ENCODE results near the gene HBS1L.

DNA sequence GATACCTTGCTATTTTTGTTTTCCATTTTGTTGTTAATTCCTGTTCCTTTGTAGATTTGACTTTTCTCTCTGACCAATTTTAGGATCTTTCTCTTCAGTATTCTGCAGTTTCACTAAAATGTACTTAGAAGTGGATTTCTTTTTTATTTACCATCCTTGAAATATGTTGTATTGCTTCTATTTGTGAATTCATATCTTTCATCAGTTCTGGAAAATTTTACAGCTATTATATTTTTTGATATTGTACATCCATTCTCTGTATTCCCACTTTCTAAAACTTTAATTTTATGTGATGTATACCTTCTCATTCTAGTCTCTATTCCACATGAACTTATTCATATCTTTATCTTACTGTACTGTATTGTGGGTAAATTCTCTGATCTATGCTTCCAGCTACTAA lies 95.0 kb downstream of the HBS1L start:
- TF ChIP-seq, protein P1, sequence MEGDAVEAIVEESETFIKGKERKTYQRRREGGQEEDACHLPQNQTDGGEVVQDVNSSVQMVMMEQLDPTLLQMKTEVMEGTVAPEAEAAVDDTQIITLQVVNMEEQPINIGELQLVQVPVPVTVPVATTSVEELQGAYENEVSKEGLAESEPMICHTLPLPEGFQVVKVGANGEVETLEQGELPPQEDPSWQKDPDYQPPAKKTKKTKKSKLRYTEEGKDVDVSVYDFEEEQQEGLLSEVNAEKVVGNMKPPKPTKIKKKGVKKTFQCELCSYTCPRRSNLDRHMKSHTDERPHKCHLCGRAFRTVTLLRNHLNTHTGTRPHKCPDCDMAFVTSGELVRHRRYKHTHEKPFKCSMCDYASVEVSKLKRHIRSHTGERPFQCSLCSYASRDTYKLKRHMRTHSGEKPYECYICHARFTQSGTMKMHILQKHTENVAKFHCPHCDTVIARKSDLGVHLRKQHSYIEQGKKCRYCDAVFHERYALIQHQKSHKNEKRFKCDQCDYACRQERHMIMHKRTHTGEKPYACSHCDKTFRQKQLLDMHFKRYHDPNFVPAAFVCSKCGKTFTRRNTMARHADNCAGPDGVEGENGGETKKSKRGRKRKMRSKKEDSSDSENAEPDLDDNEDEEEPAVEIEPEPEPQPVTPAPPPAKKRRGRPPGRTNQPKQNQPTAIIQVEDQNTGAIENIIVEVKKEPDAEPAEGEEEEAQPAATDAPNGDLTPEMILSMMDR (IDR thresholded peaks at IDR 0.05; ENCODE audit: insufficient read depth, low read length) = no peak
- TF ChIP-seq POLR2AphosphoS5 (IDR thresholded peaks at IDR 0.05; ENCODE audit: low read depth) = no peak
- TF ChIP-seq, protein P2, sequence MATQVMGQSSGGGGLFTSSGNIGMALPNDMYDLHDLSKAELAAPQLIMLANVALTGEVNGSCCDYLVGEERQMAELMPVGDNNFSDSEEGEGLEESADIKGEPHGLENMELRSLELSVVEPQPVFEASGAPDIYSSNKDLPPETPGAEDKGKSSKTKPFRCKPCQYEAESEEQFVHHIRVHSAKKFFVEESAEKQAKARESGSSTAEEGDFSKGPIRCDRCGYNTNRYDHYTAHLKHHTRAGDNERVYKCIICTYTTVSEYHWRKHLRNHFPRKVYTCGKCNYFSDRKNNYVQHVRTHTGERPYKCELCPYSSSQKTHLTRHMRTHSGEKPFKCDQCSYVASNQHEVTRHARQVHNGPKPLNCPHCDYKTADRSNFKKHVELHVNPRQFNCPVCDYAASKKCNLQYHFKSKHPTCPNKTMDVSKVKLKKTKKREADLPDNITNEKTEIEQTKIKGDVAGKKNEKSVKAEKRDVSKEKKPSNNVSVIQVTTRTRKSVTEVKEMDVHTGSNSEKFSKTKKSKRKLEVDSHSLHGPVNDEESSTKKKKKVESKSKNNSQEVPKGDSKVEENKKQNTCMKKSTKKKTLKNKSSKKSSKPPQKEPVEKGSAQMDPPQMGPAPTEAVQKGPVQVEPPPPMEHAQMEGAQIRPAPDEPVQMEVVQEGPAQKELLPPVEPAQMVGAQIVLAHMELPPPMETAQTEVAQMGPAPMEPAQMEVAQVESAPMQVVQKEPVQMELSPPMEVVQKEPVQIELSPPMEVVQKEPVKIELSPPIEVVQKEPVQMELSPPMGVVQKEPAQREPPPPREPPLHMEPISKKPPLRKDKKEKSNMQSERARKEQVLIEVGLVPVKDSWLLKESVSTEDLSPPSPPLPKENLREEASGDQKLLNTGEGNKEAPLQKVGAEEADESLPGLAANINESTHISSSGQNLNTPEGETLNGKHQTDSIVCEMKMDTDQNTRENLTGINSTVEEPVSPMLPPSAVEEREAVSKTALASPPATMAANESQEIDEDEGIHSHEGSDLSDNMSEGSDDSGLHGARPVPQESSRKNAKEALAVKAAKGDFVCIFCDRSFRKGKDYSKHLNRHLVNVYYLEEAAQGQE (IDR thresholded peaks at IDR 0.05; ENCODE audit: insufficient replicate concordance, low read depth) = no peak
- TF ChIP-seq SPI1 (IDR thresholded peaks at IDR 0.05; ENCODE audit: borderline replicate concordance, low read depth) = no peak
- TF ChIP-seq GABPA (IDR thresholded peaks at IDR 0.05; ENCODE audit: low read depth) = no peak

Measured in HL-60 (cell line).